Thoracic aorta (tissue), 2 donors: ENCODE measurements around the gene RGS14. TPM values are rescaled to one million over a fixed set of nuclear protein-coding genes. Genes with fewer than 3 reads are reported as not detected.
"Not testable (repeated sequence)": the region's sequence is repeated elsewhere in the genome, so short reads cannot be mapped to it uniquely, and the experiment has no call there.

ENCODE experiments used
- ATAC-seq: fragments of 150-250 bp; one replicate; pipeline ENCODE4 v1.8.0; 2017; ENCODE audit warnings: low read depth; ENCODE audit not compliant: insufficient number of reproducible peaks, low FRiP score
- DNase-seq: peaks from one replicate; pipeline ENCODE4 v3.0.0-alpha.2; 2020; ENCODE audit warnings: low spot score
- H3K27ac ChIP-seq, 2 donors: fragments of 200-600 bp; sonication (generic); 1 replicate in 1 of 2; 2 replicates in 1 of 2; pipeline ENCODE4 v1.5.1; 2016; ENCODE audit warnings: mild to moderate bottlenecking in 2 of 2, moderate library complexity in 2 of 2
- H3K27me3 ChIP-seq: fragments of 200-600 bp; sonication (generic); replicated peaks from 2 replicates; pipeline ENCODE4 v1.6.0; 2016; ENCODE audit warnings: mild to moderate bottlenecking; ENCODE audit not compliant: insufficient read depth
- H3K36me3 ChIP-seq: fragments of 200-600 bp; sonication (generic); one replicate; pipeline ENCODE4 v1.5.1; 2016
- H3K4me1 ChIP-seq, 2 donors: fragments of 200-600 bp; sonication (generic); 1 replicate in 1 of 2; 2 replicates in 1 of 2; pipeline versions ENCODE4 v1.5.1 to v1.6.0; 2016; ENCODE audit warnings: low read depth in 2 of 2, mild to moderate bottlenecking in 1 of 2; ENCODE audit not compliant: control insufficient read depth in 1 of 2
- H3K4me3 ChIP-seq: fragments of 200-600 bp; sonication (generic); 2 replicates; pipeline ENCODE4 v1.5.1; 2016; ENCODE audit warnings: mild to moderate bottlenecking
- H3K9me3 ChIP-seq: fragments of 200-600 bp; sonication (generic); 2 replicates; pipeline ENCODE4 v1.5.1; 2016
- CTCF ChIP-seq: fragments of 200-600 bp; sonication (generic); IDR thresholded peaks from one replicate; pipeline ENCODE4 v1.5.1; 2019; ENCODE audit warnings: antibody characterized with exemption
- total RNA-seq, 2 donors: library from RNA; depleted of rRNA; stranded (reverse); fragments of >200 nt; gene quantifications; one replicate each; pipeline versions ENCODE4 v1.1.0 to v1.2.3, GENCODE V29; 2016

The RGS14 gene
- total RNA-seq, 2 donors from 2014 or later: 4.9 to 12.6 TPM

GRCh38 chr5:177336603-177337494 lies 20.9 kb upstream of the RGS14 start:
- DNase-seq (no peak), ATAC-seq (no peak)
- no peaks in the 10 kb centered on the region for H3K27me3 ChIP-seq
- H3K4me1 ChIP-seq: no peaks in the 10 kb centered on the region
- H3K36me3 ChIP-seq: peaks cover 68% of the 10 kb centered on the region
- no peaks in the 10 kb centered on the region for H3K9me3 ChIP-seq
- no peak overlapping the region for H3K27ac ChIP-seq
- TF ChIP-seq CTCF: no peak
- no peak overlapping the region for H3K4me3 ChIP-seq

- ATAC-seq (no peak), DNase-seq (no peak)
- no peak overlapping the region for H3K27ac ChIP-seq
- H3K4me3 ChIP-seq: no peak overlapping the region
- H3K36me3 ChIP-seq: peaks cover 56% of the 10 kb centered on the region
- no peaks in the 10 kb centered on the region for H3K9me3 ChIP-seq
- no peak for TF ChIP-seq CTCF
- H3K27me3 ChIP-seq: no peaks in the 10 kb centered on the region
- no peaks in the 10 kb centered on the region for H3K4me1 ChIP-seq
Observed at GRCh38 chr5:177338251-177339106, 19.2 kb upstream of the RGS14 start.

DNA sequence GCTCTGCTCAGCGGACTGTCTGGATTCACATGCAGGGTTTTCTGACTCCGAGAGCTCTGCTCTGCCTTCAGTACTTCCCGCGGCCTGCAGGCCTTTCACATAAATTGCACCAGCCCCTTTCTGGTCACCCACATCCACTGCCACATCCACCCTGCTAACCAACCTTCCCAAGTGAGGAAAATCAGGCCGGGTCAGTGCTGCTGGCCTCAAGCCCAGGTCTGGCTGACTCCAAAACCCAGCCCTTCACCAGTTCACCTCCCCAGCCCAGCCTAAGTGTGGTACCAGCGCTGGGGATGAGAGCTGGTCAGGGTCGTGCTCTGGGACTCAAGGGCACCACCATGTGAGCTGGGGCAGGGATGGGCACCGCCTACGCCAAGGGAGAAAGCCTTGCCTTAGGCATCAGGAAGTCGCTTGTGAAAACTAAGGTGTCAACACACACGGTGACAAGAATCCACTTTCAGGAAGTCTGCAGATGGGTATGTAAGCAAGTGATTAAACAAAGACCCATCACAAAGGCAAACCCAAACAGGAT lies 18.6 kb upstream of the RGS14 start:
- DNase-seq: no peak
- no peak for TF ChIP-seq CTCF
- Histone ChIP-seq H3K4me3 (no peak overlapping the region), H3K27ac (no peak overlapping the region), H3K36me3 (peaks cover 49% of the 10 kb centered on the region), H3K27me3 (no peaks in the 10 kb centered on the region), H3K4me1 (no peaks in the 10 kb centered on the region), H3K9me3 (no peaks in the 10 kb centered on the region)
- no peak for ATAC-seq

DNA sequence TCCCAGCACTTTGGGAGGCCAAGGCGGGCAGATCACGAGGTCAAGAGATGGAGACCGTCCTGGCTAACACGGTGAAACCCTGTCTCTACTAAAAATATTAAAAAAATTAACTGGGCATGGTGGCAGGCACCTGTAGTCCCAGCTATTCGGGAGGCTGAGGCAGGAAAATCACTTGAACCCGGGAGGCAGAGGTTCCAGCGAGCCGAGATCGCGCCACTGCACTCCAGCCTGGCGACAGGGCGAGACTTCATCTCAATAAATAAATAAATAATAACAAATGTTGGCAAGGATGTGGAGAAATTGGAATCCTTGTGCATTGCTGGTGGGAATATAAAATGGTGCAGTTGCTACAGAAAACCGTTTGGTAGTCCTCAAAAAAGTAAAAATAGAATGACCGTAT lies 14.7 kb upstream of the RGS14 start:
- H3K4me3 ChIP-seq, H3K27me3 ChIP-seq, H3K9me3 ChIP-seq, H3K27ac ChIP-seq, DNase-seq, ATAC-seq: not testable (repeated sequence)
- peaks cover 2 to 14% of the 10 kb centered on the region in 2 donors for H3K4me1 ChIP-seq
- peaks cover 17% of the 10 kb centered on the region for H3K36me3 ChIP-seq

DNA sequence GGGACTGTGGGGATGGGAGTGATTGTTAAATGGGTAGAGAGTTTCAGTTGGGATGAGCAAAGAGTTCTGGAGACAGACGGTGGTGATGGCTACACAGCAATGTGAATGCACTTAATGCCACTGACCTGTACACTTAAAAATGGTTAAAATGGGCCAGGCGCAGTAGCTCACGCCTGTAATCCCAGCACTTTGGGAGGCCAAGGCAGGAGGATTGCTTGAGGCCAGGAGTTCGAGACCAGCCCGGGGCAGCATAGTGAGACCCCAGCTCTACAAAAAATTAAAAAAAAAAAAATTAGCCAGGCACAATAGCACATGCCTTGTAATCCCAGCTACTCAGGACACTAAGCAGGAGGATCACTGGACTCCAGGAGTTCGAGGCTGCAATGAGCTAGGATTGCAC lies 13.9 kb upstream of the RGS14 start:
- Histone ChIP-seq H3K4me3 (no peak overlapping the region), H3K27me3 (no peaks in the 10 kb centered on the region), H3K36me3 (peaks cover 14% of the 10 kb centered on the region), H3K9me3 (no peaks in the 10 kb centered on the region), H3K4me1 (peaks cover 2 to 20% of the 10 kb centered on the region in 2 donors), H3K27ac (no peak overlapping the region)
- TF ChIP-seq CTCF: no peak
- DNase-seq (no peak), ATAC-seq (no peak)
